Iris pigment epithelial cell (primary cell): ENCODE results near the gene FOLH1.
"Not testable (repeated sequence)": the region's sequence is repeated elsewhere in the genome, so short reads cannot be mapped to it uniquely, and the experiment has no call there.

ENCODE experiments used
- DNase-seq: peaks from one replicate; pipeline ENCODE4 v3.0.0-alpha.2; 2011; ENCODE audit warnings: low read depth

Gene FOLH1

DNA sequence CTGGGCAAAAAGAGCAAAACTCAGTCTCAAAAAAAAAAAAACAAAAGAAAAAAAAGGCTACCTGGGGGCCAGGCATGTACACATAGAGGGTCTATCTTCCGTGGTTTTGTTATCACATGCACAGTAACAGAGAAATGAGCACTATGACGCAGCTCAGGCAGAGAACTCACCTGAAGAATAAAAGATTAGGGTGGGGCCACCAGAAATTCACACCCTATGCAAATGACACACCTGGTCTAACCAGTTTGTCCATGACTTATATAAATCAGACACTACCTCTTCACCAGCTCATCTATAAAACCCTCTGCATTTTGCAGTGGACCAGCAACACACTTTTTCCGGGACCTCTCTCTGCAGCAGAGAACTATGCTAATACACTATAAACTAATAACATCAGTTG is 30.5 kb downstream of the FOLH1 start:
- not testable (repeated sequence) for DNase-seq

DNA sequence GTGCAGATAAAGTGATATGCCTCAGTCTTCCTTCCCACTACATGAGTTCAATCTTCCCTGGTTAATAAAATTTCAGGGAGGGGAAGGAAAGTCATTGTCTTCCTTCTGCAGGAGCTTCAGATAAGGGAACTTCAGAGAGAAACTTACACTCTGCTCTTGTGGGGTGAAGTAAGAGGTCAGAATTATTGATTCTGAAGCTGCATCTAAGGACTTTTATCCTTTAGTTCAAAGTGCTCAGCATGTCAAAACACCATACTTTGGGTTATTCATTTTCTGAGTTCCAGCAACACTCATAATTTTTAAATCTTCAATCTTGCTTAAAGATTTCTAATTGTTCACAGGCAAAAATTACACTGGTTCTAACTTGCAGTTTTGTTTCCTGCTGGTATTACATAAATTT is 33.0 kb downstream of the FOLH1 start:
- not testable (repeated sequence) for DNase-seq

- not testable (repeated sequence) for DNase-seq
Measured at GRCh38 chr11:49174691-49175366, 33.6 kb downstream of the FOLH1 start.

- DNase-seq = not testable (repeated sequence)
Measured at GRCh38 chr11:49171613-49172012, 36.8 kb downstream of the FOLH1 start.

GRCh38 chr11:49169579-49169978 is 38.8 kb downstream of the FOLH1 start:
- not testable (repeated sequence) for DNase-seq

GRCh38 chr11:49168992-49169391 is 39.4 kb downstream of the FOLH1 start:
- DNase-seq = not testable (repeated sequence)

- no peak for DNase-seq
Measured at GRCh38 chr11:49151211-49151610, 57.2 kb downstream of the FOLH1 start.

- DNase-seq = not testable (repeated sequence)
Measured at GRCh38 chr11:49102356-49102755, 106.0 kb downstream of the FOLH1 start.
